Left lung (tissue), 10 donors: ENCODE data around the gene B9D1. TPM values are rescaled to one million over a fixed set of nuclear protein-coding genes. Genes with fewer than 3 reads are reported as not detected.

Experiments used
- ATAC-seq: fragments of 200-7000 bp; cut with Tn5 transposase; one replicate; pipeline ENCODE4 v1.9.1; 2020; ENCODE audit warnings: moderate library complexity
- DNase-seq, 4 donors: peaks; one replicate each; pipeline ENCODE4 v3.0.0-alpha.2; 2013 to 2020
- H3K27ac ChIP-seq, 2 donors: fragments of 200-600 bp; sonication (generic) in 1 of 2; one replicate each; pipeline versions ENCODE4 v1.5.0 to v1.8.0; 2020 to 2021
- H3K27me3 ChIP-seq, 2 donors: fragments of 200-600 bp; sonication (generic) in 1 of 2; one replicate each; pipeline versions ENCODE4 v1.5.0 to v1.8.0; 2020 to 2021
- H3K36me3 ChIP-seq, 2 donors: fragments of 200-600 bp; sonication (generic) in 1 of 2; one replicate each; pipeline versions ENCODE4 v1.5.0 to v1.8.0; 2020 to 2021
- H3K4me1 ChIP-seq, 2 donors: fragments of 200-600 bp; one replicate each; pipeline ENCODE4 v1.8.0; 2021
- H3K4me3 ChIP-seq, 2 donors: fragments of 200-600 bp; sonication (generic) in 1 of 2; one replicate each; pipeline versions ENCODE4 v1.5.0 to v1.8.0; 2020 to 2021; ENCODE audit warnings: mild to moderate bottlenecking in 1 of 2
- H3K9me3 ChIP-seq, 2 donors: fragments of 200-600 bp; sonication (generic) in 1 of 2; one replicate each; pipeline versions ENCODE4 v1.5.0 to v1.8.0; 2020 to 2021
- CTCF ChIP-seq, 2 donors: fragments of 200-600 bp; sonication (generic) in 1 of 2; IDR thresholded peaks; one replicate each; pipeline versions ENCODE4 v1.5.0 to v1.8.0; 2021; ENCODE audit warnings: antibody characterized with exemption in 2 of 2
- intact Hi-C, 2 donors: fragments of 100-400 bp; cut with DNase I; formaldehyde crosslinking; loops; one replicate each; pipeline versions ENCODE4 v1.11.2 to v1.14.2; 2022
- microRNA-seq, 2 donors: library from miRNA; unstranded; fragments of <30 nt; microRNA quantifications; one replicate each; pipeline ENCODE4, GENCODE V29; 2019
- polyA plus RNA-seq, 6 donors: library from polyadenylated mRNA; unstranded; fragments of 120-200 nt; gene quantifications; one replicate each; pipeline ENCODE4 v1.2.1, GENCODE V29; 2013; ENCODE audit not compliant: insufficient read length in 6 of 6
- total RNA-seq, 2 donors: library from RNA; stranded (reverse); fragmentation: NEBNext Ultra II Directional; extraction: Animal tissue kit (Norgen Biotek cat#: 25700); gene quantifications; one replicate each; pipeline ENCODE4 v1.2.1, GENCODE V29; 2021
- donor health status: DM: no; HTN: yes; CAD: no.
- donor health status: DM: no; HTN: no; CAD: no.

Gene B9D1
- total and polyA plus RNA-seq, 8 donors: 11.4 to 24.1 (median 21.1) TPM

- no peaks in the 10 kb centered on the region for H3K9me3 ChIP-seq
- no peaks in the 10 kb centered on the region for H3K36me3 ChIP-seq
- H3K27ac ChIP-seq: no peak overlapping the region
- no peak for ATAC-seq
- TF ChIP-seq CTCF (IDR thresholded peaks at IDR 0.05): no peak
- H3K27me3 ChIP-seq: peaks cover 0 to 18% of the 10 kb centered on the region in 2 donors
- intact Hi-C loops: no loop called here
- DNase-seq: peak in 2 of 4 donors; percentile 84 to 89
- peaks cover under 1 to 37% of the 10 kb centered on the region in 2 donors for H3K4me1 ChIP-seq
- no peak overlapping the region for H3K4me3 ChIP-seq
These were observed 66.9 kb downstream of the B9D1 start for GRCh38 chr17:19295473-19296135.

GRCh38 chr17:19294443-19294842, 68.1 kb downstream of the B9D1 start:
- peaks cover 8 to 43% of the 10 kb centered on the region in 2 donors for H3K4me1 ChIP-seq
- intact Hi-C loops: no loop called here
- no peak overlapping the region for H3K4me3 ChIP-seq
- H3K36me3 ChIP-seq: no peaks in the 10 kb centered on the region
- no peaks in the 10 kb centered on the region for H3K9me3 ChIP-seq
- no peak for TF ChIP-seq CTCF (IDR thresholded peaks at IDR 0.05)
- H3K27me3 ChIP-seq: peaks cover 0 to 14% of the 10 kb centered on the region in 2 donors
- H3K27ac ChIP-seq: no peak overlapping the region
- ATAC-seq: no peak
- no peak for DNase-seq

Small RNAs within 50 kb of the gene (microRNA-seq; reads per million reads assigned to microRNA genes)
- gene MIR1180: 163 to 259 reads per million in 2 donors

Other genes starting within 250 kb of the B9D1 start
- 1 to 10 TPM; 4.8 to 6.9 TPM for gene GRAPL, start 235.1 kb downstream of the B9D1 start, total RNA-seq
- 10 to 100 TPM in 5 of 6 donors, 1 to 10 TPM in 1; 8.4 to 18.5 (median 11.3) TPM for gene GRAPL, start 235.1 kb downstream of the B9D1 start, polyA plus RNA-seq
- gene EPN2, start 125.4 kb downstream of the B9D1 start, total RNA-seq: 10 to 100 TPM; 43.3 to 49.1 TPM
- 10 to 100 TPM; 44.1 to 51.5 (median 48.8) TPM for gene EPN2, start 125.4 kb downstream of the B9D1 start, polyA plus RNA-seq
- 10 to 100 TPM; 23.6 to 33.8 TPM for gene MAPK7, start 15.8 kb upstream of the B9D1 start, total RNA-seq
- 10 to 100 TPM; 19.8 to 32.0 (median 24.2) TPM for gene MAPK7, start 15.8 kb upstream of the B9D1 start, polyA plus RNA-seq
- 100 to 1,000 TPM in 1 of 2 donors, 10 to 100 TPM in 1; 91.0 to 153 TPM for gene MFAP4, start 24.5 kb upstream of the B9D1 start, total RNA-seq
- gene MFAP4, start 24.5 kb upstream of the B9D1 start, polyA plus RNA-seq: 100 to 1,000 TPM; 420 to 601 (median 506) TPM
- 1 to 10 TPM; 2.1 to 3.4 TPM for gene RNF112, start 48.5 kb upstream of the B9D1 start, total RNA-seq
- gene RNF112, start 48.5 kb upstream of the B9D1 start, polyA plus RNA-seq: 1 to 10 TPM; 3.1 to 5.0 (median 3.8) TPM
- 10 to 100 TPM in 1 of 2 donors, 1 to 10 TPM in 1; 5.5 to 16.2 TPM for gene SLC47A1, start 171.1 kb upstream of the B9D1 start, total RNA-seq
- gene SLC47A1, start 171.1 kb upstream of the B9D1 start, polyA plus RNA-seq: 1 to 10 TPM; 1.0 to 2.6 (median 1.5) TPM